ENCODE measurements around the gene CD86.
"Not testable (repeated sequence)": the region's sequence is repeated elsewhere in the genome, so short reads cannot be mapped to it uniquely, and the experiment has no call there.

CD86 gene

GRCh38 chr3:122055215-122055614 lies at the start of gene CD86:
Gene CD86, plus strand, starts transcription at chr3:122055362. Its CDS starts 128 bp downstream, at chr3:122055490.
- DNase-seq (ENCODE audit: low spot score), result no peak

- DNase-seq (ENCODE audit: low spot score), result no peak
Measured at GRCh38 chr3:122006267-122006666, 48.9 kb upstream of the CD86 start.

GRCh38 chr3:122008166-122008565 lies 47.0 kb upstream of the CD86 start:
- DNase-seq (ENCODE audit: low spot score), result no peak

- no peak for DNase-seq (ENCODE audit: low spot score)
Measured at GRCh38 chr3:122010506-122010905, 44.7 kb upstream of the CD86 start.

GRCh38 chr3:122011396-122011795 lies 43.8 kb upstream of the CD86 start:
- no peak for DNase-seq (ENCODE audit: low spot score)

GRCh38 chr3:122012821-122013220 lies 42.3 kb upstream of the CD86 start:
- DNase-seq (ENCODE audit: low spot score), result no peak

GRCh38 chr3:122013448-122013925 lies 41.7 kb upstream of the CD86 start:
- DNase-seq (ENCODE audit: low spot score), result no peak

GRCh38 chr3:122014741-122015140 lies 40.4 kb upstream of the CD86 start:
- no peak for DNase-seq (ENCODE audit: low spot score)

GRCh38 chr3:122019493-122019892 lies 35.7 kb upstream of the CD86 start:
- DNase-seq (ENCODE audit: low spot score), result no peak

GRCh38 chr3:122021037-122021436 lies 34.1 kb upstream of the CD86 start:
- no peak for DNase-seq (ENCODE audit: low spot score)

GRCh38 chr3:122021811-122022401 lies 33.3 kb upstream of the CD86 start, which contains the start of gene ILDR1:
Gene ILDR1, minus strand, starts transcription at chr3:122022247. Its CDS starts 170 bp downstream, at chr3:122022077.
- DNase-seq (ENCODE audit: low spot score), result no peak

- no peak for DNase-seq (ENCODE audit: low spot score)
Measured at GRCh38 chr3:122023335-122023910, 31.7 kb upstream of the CD86 start.

GRCh38 chr3:122024800-122025199 lies 30.4 kb upstream of the CD86 start:
- DNase-seq (ENCODE audit: low spot score), result no peak

GRCh38 chr3:122025296-122025695 lies 29.9 kb upstream of the CD86 start:
- DNase-seq (ENCODE audit: low spot score), result no peak

GRCh38 chr3:122030381-122031122 lies 24.6 kb upstream of the CD86 start:
- no peak for DNase-seq (ENCODE audit: low spot score)

- no peak for DNase-seq (ENCODE audit: low spot score)
Measured at GRCh38 chr3:122031123-122031468, 24.1 kb upstream of the CD86 start.

- no peak for DNase-seq (ENCODE audit: low spot score)
Measured at GRCh38 chr3:122032531-122032930, 22.6 kb upstream of the CD86 start.

GRCh38 chr3:122033023-122033422 lies 22.1 kb upstream of the CD86 start:
- DNase-seq (ENCODE audit: low spot score), result no peak

GRCh38 chr3:122047296-122047695 lies 7.9 kb upstream of the CD86 start:
- not testable (repeated sequence) for DNase-seq (ENCODE audit: low spot score)

GRCh38 chr3:122047773-122048172 lies 7.4 kb upstream of the CD86 start:
- DNase-seq (ENCODE audit: low spot score), result not testable (repeated sequence)

- DNase-seq (ENCODE audit: low spot score), result no peak
Measured at GRCh38 chr3:122052968-122053367, 2.2 kb upstream of the CD86 start.

GRCh38 chr3:122057671-122058070 lies 2.5 kb downstream of the CD86 start:
- no peak for DNase-seq (ENCODE audit: low spot score)

GRCh38 chr3:122058294-122058693 lies 3.1 kb downstream of the CD86 start:
- no peak for DNase-seq (ENCODE audit: low spot score)
